ENCODE data around the gene ANKRD13D.

Gene ANKRD13D

GRCh38 chr11:67320011-67320410 is 30.9 kb downstream of the ANKRD13D start:
- peaks cover 16% of the 10 kb centered on the region for H3K4me1 Mint-ChIP-seq (ENCODE audit: low read depth)
- H3K27me3 Mint-ChIP-seq = peaks cover 3% of the 10 kb centered on the region
- no peak overlapping the region for H3K4me3 Mint-ChIP-seq
- peaks cover 4% of the 10 kb centered on the region for H3K36me3 Mint-ChIP-seq (ENCODE audit: low read depth)
- no peaks in the 10 kb centered on the region for H3K9me3 Mint-ChIP-seq
- no peak overlapping the region for H3K27ac Mint-ChIP-seq

- Mint-ChIP-seq H3K4me1 (ENCODE audit: low read depth) (peaks cover 16% of the 10 kb centered on the region), H3K27ac (no peak overlapping the region), H3K9me3 (no peaks in the 10 kb centered on the region)
Measured at GRCh38 chr11:67320691-67321090, 31.6 kb downstream of the ANKRD13D start.

DNA sequence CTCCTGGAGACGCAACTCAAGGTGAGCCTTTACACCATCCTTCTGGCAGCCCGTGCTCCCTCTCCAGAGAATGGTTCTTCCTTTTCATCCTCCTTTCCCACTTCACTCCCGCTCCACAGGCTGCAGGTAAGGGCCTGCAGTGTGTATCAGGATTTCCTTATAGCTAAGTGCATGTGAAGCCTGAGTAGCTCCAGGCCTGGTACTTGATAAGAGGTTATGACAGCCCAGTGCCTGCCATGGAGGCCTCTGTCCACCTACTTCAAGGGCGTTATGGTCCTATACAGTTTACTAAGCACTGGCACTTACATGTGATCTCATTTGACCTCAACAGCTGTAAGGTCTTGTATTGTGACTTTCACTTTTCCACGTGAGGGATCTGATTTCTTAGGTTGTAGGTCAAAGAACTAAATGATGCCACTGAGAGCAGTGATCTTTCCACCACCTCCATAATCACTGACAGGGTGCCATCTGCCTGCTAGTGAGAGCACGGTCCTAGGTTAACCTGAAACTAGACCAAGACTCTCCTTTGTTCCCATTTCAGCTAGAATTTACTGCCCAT is 32.3 kb downstream of the ANKRD13D start:
- Mint-ChIP-seq H3K27me3 (peaks cover 3% of the 10 kb centered on the region), H3K36me3 (ENCODE audit: low read depth) (peaks cover 4% of the 10 kb centered on the region), H3K9me3 (no peaks in the 10 kb centered on the region), H3K4me1 (ENCODE audit: low read depth) (peaks cover 16% of the 10 kb centered on the region), H3K27ac (no peak overlapping the region), H3K4me3 (no peak overlapping the region)

More at GRCh38 chr11:67320691-67321090, 31.6 kb downstream of the ANKRD13D start:
- Mint-ChIP-seq H3K27me3 (peaks cover 3% of the 10 kb centered on the region), H3K4me3 (no peak overlapping the region), H3K36me3 (ENCODE audit: low read depth) (peaks cover 4% of the 10 kb centered on the region)

DNA sequence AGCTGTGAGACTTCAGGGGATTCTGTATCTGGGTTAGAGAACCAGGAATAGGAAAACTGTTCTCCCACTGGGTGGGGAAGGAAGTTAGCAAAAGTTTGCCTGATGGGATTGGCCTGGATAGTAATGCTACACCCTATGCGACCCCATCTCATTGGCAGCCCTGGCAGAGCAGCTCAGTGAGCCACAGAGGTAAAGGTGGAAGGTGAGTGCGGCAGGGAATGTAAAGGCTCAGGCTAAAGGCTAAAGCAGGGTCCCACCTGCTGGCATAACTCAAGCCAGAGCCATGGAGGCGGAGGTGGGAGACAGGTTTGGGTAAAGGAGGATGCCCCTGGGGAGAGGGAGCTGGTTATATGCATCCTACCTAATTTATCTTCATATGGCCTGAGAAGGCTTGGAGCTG is 32.9 kb downstream of the ANKRD13D start:
- H3K36me3 Mint-ChIP-seq (ENCODE audit: low read depth) = peaks cover 4% of the 10 kb centered on the region

GRCh38 chr11:67323526-67323925 is 34.4 kb downstream of the ANKRD13D start:
- H3K27ac Mint-ChIP-seq = no peak overlapping the region
- H3K4me1 Mint-ChIP-seq (ENCODE audit: low read depth) = peaks cover 4% of the 10 kb centered on the region
- H3K36me3 Mint-ChIP-seq (ENCODE audit: low read depth) = peaks cover 4% of the 10 kb centered on the region
- H3K27me3 Mint-ChIP-seq = peaks cover 2% of the 10 kb centered on the region
- no peaks in the 10 kb centered on the region for H3K9me3 Mint-ChIP-seq
- H3K4me3 Mint-ChIP-seq = no peak overlapping the region

More for the DNA sequence above, 32.9 kb downstream of the ANKRD13D start:
- H3K4me3 Mint-ChIP-seq = no peak overlapping the region
- H3K27me3 Mint-ChIP-seq = peaks cover 3% of the 10 kb centered on the region
- H3K27ac Mint-ChIP-seq = no peak overlapping the region
- no peaks in the 10 kb centered on the region for H3K9me3 Mint-ChIP-seq
- peaks cover 13% of the 10 kb centered on the region for H3K4me1 Mint-ChIP-seq (ENCODE audit: low read depth)

- Mint-ChIP-seq H3K27ac (no peak overlapping the region), H3K36me3 (ENCODE audit: low read depth) (no peaks in the 10 kb centered on the region), H3K4me1 (ENCODE audit: low read depth) (no peaks in the 10 kb centered on the region), H3K9me3 (no peaks in the 10 kb centered on the region), H3K27me3 (no peaks in the 10 kb centered on the region), H3K4me3 (no peak overlapping the region)
Measured at GRCh38 chr11:67332081-67332691, 43.1 kb downstream of the ANKRD13D start.

DNA sequence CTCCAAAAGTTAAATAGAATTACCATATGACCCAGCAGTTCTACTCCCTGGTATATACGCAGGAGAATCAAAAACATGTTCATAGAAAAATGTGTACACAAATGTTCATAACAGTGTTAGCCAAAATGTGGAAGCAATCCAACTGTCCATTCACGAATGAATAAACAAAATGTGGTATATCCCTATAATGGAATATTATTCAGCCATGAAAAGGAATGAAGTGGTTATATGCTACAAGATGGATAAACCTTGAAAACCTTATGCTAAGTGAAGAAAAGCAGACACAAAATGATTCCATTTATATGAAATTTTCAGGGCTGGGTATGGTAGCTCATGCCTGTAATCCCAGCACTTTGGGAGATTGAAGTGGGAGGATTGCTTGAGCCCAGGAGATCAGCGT is 48.2 kb downstream of the ANKRD13D start:
- H3K9me3 Mint-ChIP-seq = no peaks in the 10 kb centered on the region
- H3K27ac Mint-ChIP-seq = no peak overlapping the region
- H3K4me3 Mint-ChIP-seq = no peak overlapping the region
- H3K36me3 Mint-ChIP-seq (ENCODE audit: low read depth) = no peaks in the 10 kb centered on the region
- no peaks in the 10 kb centered on the region for H3K27me3 Mint-ChIP-seq
- H3K4me1 Mint-ChIP-seq (ENCODE audit: low read depth) = no peaks in the 10 kb centered on the region

DNA sequence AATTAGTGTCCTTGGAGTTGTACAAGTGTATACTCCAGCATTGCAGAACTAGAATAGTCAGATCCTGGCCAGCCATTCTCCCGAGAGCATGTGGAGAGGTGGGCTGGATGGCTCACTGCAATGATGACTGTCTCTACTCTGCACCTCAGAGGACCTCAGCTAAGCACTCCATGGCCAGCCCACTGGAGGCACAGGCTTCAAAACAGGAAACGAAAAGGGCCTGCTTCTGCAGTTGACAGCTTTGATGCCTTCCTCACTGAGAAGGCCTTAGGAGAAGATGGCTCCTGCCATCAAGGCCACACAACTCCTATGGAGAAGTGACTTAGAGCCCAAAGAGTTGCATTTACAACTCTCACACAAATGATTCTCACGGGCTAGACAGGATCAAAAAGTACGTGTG is 55.2 kb downstream of the ANKRD13D start:
- H3K9me3 Mint-ChIP-seq = no peaks in the 10 kb centered on the region
- no peaks in the 10 kb centered on the region for H3K27me3 Mint-ChIP-seq
- no peaks in the 10 kb centered on the region for H3K36me3 Mint-ChIP-seq (ENCODE audit: low read depth)
- peaks cover 47% of the 10 kb centered on the region for H3K4me1 Mint-ChIP-seq (ENCODE audit: low read depth)
- H3K4me3 Mint-ChIP-seq = peak overlapping the region; percentile 19
- H3K27ac Mint-ChIP-seq = peak overlapping the region; percentile 61

DNA sequence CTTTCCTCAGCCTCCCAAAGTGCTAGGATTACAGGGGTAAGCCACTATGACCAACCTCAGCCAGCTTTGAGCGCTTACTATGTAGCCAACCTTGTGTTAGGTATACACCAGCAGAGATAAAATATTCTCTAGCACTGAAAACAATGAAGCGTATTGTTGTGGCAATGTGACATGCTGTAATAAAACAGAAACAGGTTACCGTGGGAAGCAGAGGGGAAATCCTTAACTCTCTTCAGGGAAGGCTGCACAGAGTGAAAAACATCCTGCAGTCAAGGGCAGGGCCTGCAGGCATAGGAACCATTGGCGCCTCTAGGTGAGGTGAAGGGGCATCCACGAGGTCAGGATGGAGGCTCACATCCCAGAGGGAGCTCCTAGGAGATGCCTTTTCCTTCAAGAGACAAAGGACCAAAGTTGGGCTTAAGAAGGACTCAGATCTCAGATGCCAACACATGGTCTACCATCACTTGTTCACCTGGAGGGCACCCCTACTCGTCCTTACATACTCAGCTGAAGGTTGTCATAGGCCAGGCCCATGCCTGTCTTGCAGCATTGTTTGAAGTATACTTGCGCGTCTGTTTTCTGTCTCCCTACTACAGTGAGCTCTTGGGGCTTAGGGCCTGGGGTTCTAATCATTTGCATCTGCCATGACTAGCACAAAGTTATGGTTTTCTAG is 56.3 kb downstream of the ANKRD13D start:
- Mint-ChIP-seq H3K9me3 (no peaks in the 10 kb centered on the region), H3K4me3 (no peak overlapping the region), H3K27me3 (no peaks in the 10 kb centered on the region), H3K36me3 (ENCODE audit: low read depth) (no peaks in the 10 kb centered on the region), H3K27ac (peak overlapping the region; percentile 71), H3K4me1 (ENCODE audit: low read depth) (peaks cover 50% of the 10 kb centered on the region)

DNA sequence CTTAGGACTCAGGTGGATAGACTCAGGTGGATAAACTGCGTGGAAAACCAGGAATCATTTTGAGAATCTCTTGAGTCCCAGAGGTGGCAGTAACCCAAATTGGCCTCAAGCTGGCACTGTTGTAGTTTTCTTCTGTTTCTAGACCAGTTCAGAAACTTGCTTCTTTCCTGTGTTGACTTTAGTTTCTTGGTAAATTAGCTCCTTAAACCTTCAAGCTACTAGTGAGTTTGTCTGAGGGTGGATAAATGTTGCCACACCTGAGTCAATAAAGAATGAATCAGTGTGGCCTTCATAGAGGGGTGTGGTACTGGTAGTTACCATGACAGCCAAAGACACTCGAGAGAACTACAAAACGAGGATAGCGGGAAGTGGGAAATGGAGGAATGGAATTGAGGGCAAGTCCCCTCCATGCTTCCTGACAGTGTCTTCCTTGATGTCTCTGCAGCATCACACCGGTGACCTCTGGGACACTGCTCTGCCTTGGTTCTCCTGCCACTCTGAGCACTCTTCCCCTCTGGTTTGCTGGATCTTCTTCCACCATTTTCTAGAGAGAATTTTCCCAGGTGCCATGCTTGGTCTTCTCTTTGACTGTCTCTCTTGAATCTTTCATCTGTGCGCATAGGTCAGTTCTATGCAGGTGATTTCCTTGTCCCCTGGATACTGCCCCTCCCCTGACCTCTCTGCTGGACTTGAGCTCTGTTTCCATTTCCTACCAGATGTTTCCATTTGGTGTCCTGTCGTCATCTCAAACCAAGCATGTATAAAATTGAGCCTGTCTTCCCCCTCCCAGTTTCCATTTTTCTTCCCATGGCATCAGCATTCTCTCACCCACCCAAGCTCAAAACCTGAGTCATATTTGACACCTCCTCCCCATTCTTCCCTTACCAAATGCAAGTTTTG is 57.1 kb downstream of the ANKRD13D start:
- no peaks in the 10 kb centered on the region for H3K36me3 Mint-ChIP-seq (ENCODE audit: low read depth)
- no peaks in the 10 kb centered on the region for H3K9me3 Mint-ChIP-seq
- H3K4me1 Mint-ChIP-seq (ENCODE audit: low read depth) = peaks cover 54% of the 10 kb centered on the region
- H3K27me3 Mint-ChIP-seq = no peaks in the 10 kb centered on the region
- H3K4me3 Mint-ChIP-seq = no peak overlapping the region
- peak overlapping the region; percentile 71 for H3K27ac Mint-ChIP-seq

GRCh38 chr11:67347964-67348749 is 59.1 kb downstream of the ANKRD13D start:
- Mint-ChIP-seq H3K27me3 (no peaks in the 10 kb centered on the region), H3K9me3 (no peaks in the 10 kb centered on the region), H3K4me1 (ENCODE audit: low read depth) (peaks cover 65% of the 10 kb centered on the region), H3K27ac (peak overlapping the region; percentile 46), H3K36me3 (ENCODE audit: low read depth) (no peaks in the 10 kb centered on the region), H3K4me3 (no peak overlapping the region)

DNA sequence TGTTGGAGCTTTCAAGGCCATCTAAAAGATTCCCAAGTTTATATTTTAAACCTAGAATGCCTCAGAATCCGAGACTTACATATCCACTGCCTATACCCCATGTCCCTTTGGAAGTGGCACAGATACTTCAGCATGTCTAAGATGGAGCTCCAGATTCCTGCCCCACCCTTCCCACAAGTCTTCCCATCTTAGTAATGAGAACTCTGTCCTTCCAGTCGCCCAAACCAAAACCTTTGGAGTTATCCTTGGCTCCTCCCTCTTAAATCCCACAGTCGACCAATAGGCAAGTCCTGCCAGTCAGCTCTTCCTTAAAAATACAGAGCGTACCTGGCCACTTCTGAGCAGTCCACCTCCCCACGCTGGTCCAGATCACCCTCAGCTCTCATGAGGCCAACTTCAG is 59.9 kb downstream of the ANKRD13D start:
- Mint-ChIP-seq H3K36me3 (ENCODE audit: low read depth) (no peaks in the 10 kb centered on the region), H3K9me3 (no peaks in the 10 kb centered on the region), H3K4me3 (no peak overlapping the region), H3K27me3 (no peaks in the 10 kb centered on the region), H3K4me1 (ENCODE audit: low read depth) (peaks cover 73% of the 10 kb centered on the region), H3K27ac (no peak overlapping the region)

- no peaks in the 10 kb centered on the region for H3K9me3 Mint-ChIP-seq
- H3K4me3 Mint-ChIP-seq = no peak overlapping the region
- H3K36me3 Mint-ChIP-seq (ENCODE audit: low read depth) = no peaks in the 10 kb centered on the region
- H3K27ac Mint-ChIP-seq = no peak overlapping the region
- no peaks in the 10 kb centered on the region for H3K27me3 Mint-ChIP-seq
- H3K4me1 Mint-ChIP-seq (ENCODE audit: low read depth) = peaks cover 73% of the 10 kb centered on the region
Measured at GRCh38 chr11:67349457-67349856, 60.4 kb downstream of the ANKRD13D start.

DNA sequence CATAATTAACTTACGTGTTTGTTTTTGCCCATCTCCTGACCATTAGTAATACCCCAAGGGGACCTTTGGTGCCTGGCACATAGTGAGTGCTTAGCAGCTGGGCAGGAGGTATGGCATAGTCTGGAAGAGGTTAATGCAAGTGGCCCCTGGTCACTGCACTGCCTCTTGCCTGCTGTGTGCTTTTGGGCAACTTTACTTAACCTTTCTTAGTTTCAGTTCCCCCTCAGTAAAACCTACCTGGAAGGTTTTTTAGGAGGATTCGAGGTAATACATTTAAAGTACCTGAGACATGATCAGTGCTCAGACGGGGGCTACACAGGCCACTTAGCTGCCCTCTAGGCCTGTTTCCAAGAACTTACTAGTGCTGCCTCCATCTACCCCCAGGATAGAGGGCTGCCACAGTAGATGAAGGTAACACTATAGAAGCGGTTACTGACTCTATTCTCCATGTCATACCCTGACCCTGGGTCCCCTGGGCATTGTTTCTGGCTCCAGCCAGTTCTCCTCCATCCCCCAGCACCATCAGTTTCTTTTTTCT is 60.9 kb downstream of the ANKRD13D start:
- no peaks in the 10 kb centered on the region for H3K27me3 Mint-ChIP-seq
- no peak overlapping the region for H3K4me3 Mint-ChIP-seq
- no peak overlapping the region for H3K27ac Mint-ChIP-seq
- H3K4me1 Mint-ChIP-seq (ENCODE audit: low read depth) = peaks cover 73% of the 10 kb centered on the region
- H3K36me3 Mint-ChIP-seq (ENCODE audit: low read depth) = no peaks in the 10 kb centered on the region
- no peaks in the 10 kb centered on the region for H3K9me3 Mint-ChIP-seq

All from stimulated activated naive CD8-positive, alpha-beta T cell treated with anti-CD3 and anti-CD28 coated beads, Interleukin-15, Interleukin-2, amounts not matched to agents 100 ng/mL and 50 ng/mL, for 24 hours (primary cell).